ENCODE measurements around the gene UBN2.
"Not testable (repeated sequence)": the region's sequence is repeated elsewhere in the genome, so short reads cannot be mapped to it uniquely, and the experiment has no call there.

DNA sequence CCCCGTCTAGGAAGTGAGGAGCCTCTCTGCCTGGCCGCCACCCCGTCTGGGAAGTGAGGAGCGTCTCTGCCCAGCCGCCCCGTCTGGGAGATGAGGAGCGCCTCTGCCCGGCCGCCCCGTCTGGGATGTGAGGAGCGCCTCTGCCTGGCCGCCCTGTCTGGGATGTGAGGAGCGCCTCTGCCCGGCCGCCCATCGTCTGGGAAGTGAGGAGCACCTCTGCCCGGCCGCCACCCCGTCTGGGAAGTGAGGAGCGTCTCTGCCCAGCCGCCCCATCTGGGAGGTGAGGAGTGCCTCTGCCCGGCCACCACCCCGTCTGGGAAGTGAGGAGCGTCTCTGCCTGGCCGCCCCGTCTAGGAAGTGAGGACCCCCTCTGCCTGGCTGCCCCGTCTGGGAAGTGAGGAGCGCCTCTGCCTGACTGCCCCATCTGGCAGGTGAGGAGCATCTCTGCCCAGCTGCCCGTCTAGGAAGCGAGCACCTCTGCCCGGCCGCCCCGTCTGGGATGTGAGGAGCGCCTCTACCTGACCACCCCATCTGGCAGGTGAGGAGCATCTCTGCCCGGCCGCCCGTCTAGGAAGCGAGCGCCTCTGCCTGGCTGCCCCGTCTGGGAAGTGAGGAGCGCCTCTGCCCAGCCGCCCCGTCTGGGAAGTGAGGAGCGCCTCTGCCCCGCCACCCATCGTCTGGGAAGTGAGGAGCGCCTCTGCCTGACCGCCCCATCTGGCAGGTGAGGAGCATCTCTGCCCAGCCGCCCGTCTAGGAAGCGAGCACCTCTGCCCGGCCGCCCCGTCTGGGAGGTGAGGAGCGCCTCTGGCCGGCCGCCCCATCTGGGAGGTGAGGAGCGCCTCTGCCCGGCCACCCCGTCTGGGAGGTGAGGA, 5.5 kb upstream of the UBN2 start:
- TF ChIP-seq, protein P1, sequence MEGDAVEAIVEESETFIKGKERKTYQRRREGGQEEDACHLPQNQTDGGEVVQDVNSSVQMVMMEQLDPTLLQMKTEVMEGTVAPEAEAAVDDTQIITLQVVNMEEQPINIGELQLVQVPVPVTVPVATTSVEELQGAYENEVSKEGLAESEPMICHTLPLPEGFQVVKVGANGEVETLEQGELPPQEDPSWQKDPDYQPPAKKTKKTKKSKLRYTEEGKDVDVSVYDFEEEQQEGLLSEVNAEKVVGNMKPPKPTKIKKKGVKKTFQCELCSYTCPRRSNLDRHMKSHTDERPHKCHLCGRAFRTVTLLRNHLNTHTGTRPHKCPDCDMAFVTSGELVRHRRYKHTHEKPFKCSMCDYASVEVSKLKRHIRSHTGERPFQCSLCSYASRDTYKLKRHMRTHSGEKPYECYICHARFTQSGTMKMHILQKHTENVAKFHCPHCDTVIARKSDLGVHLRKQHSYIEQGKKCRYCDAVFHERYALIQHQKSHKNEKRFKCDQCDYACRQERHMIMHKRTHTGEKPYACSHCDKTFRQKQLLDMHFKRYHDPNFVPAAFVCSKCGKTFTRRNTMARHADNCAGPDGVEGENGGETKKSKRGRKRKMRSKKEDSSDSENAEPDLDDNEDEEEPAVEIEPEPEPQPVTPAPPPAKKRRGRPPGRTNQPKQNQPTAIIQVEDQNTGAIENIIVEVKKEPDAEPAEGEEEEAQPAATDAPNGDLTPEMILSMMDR (IDR thresholded peaks at IDR 0.05) = not testable (repeated sequence)
- not testable (repeated sequence) for TF ChIP-seq POLR2A (IDR thresholded peaks at IDR 0.05)

Measured in thyroid gland (tissue), 4 donors.